T47D (cell line): ENCODE data around the gene CERS1.
A peak's percentile ranks its signal among the peaks of the same experiment; 100 is the strongest.

ENCODE experiments used
- DNase-seq, 2 experiments: peaks; one replicate each; pipeline versions ENCODE4 v3.0.0 to v3.0.0-alpha.2; 2011 to 2012; ENCODE audit warnings: low read depth in 1 of 2, low spot score in 1 of 2
- JUND ChIP-seq: IDR thresholded peaks from 2 replicates; pipeline ENCODE4 v1.6.1; 2012; ENCODE audit warnings: low read depth
- in situ Hi-C: cut with HindIII; loops from 2 replicates; pipeline ENCODE4 v1.10.0; 2016; ENCODE audit warnings: low sequenced_read_pairs, low pct_unique_long_range_greater_than_20kb

CERS1 gene

GRCh38 chr19:18895824-18896341, at the start of gene CERS1:
Gene CERS1 (minus strand): TSS chr19:18896158. CDS start chr19:18896072, 86 bp downstream.
- DNase-seq: peak in 1 of 2 experiments; percentile 69
- no peak for TF ChIP-seq JUND
- in situ Hi-C loops: no loop called here

GRCh38 chr19:18945297-18945696, 49.3 kb upstream of the CERS1 start:
- DNase-seq: no peak
- in situ Hi-C loops: no loop called here

GRCh38 chr19:18943465-18943864, 47.5 kb upstream of the CERS1 start:
- DNase-seq: no peak
- in situ Hi-C loops: no loop called here
- TF ChIP-seq JUND: no peak

More at GRCh38 chr19:18945297-18945696, 49.3 kb upstream of the CERS1 start:
- TF ChIP-seq JUND: no peak

GRCh38 chr19:18942692-18943091, 46.7 kb upstream of the CERS1 start:
- in situ Hi-C loops: no loop called here
- no peak for DNase-seq
- no peak for TF ChIP-seq JUND

- in situ Hi-C loops: no loop called here
- DNase-seq: no peak
- TF ChIP-seq JUND: no peak
Observed at GRCh38 chr19:18941628-18942354, 45.8 kb upstream of the CERS1 start.

- DNase-seq: peak; percentile 71 to 81
- in situ Hi-C loops: no loop called here
- TF ChIP-seq JUND: no peak
Observed at GRCh38 chr19:18940769-18941627, 45.0 kb upstream of the CERS1 start, which contains the start of gene HOMER3. Gene HOMER3 (minus strand): TSS chr19:18941217. CDS start chr19:18938982, 2,235 bp downstream.

GRCh38 chr19:18939922-18940768, 44.2 kb upstream of the CERS1 start:
- TF ChIP-seq JUND: no peak
- in situ Hi-C loops: no loop called here
- peak in 1 of 2 experiments; percentile 15 for DNase-seq

GRCh38 chr19:18939163-18939562, 43.2 kb upstream of the CERS1 start:
- no peak for DNase-seq
- in situ Hi-C loops: no loop called here
- no peak for TF ChIP-seq JUND

GRCh38 chr19:18933297-18933696, 37.3 kb upstream of the CERS1 start:
- TF ChIP-seq JUND: no peak
- in situ Hi-C loops: no loop called here
- DNase-seq: no peak

- in situ Hi-C loops: no loop called here
- peak; percentile 76 to 84 for DNase-seq
- TF ChIP-seq JUND: no peak
Observed at GRCh38 chr19:18932216-18932841, 36.4 kb upstream of the CERS1 start.

GRCh38 chr19:18931316-18932162, 35.6 kb upstream of the CERS1 start:
- DNase-seq: no peak
- in situ Hi-C loops: no loop called here
- no peak for TF ChIP-seq JUND
